Breast epithelium (tissue), 4 donors: ENCODE data around the gene MACROD2. TPM values are rescaled to one million over a fixed set of nuclear protein-coding genes. Genes with fewer than 3 reads are reported as not detected.

Experiments
- DNase-seq, 2 donors: peaks; one replicate each; pipeline ENCODE4 v3.0.0-alpha.2; 2019; ENCODE audit warnings: low spot score in 2 of 2
- H3K27ac ChIP-seq, 2 donors: fragments of 200-600 bp; sonication (generic) in 1 of 2; one replicate each; pipeline ENCODE4 v1.5.1; 2016 to 2019; ENCODE audit warnings: mild to moderate bottlenecking in 1 of 2
- H3K27me3 ChIP-seq, 2 donors: fragments of 200-600 bp; sonication (generic) in 1 of 2; one replicate each; pipeline versions ENCODE4 v1.5.1 to v1.6.0; 2017 to 2019; ENCODE audit warnings: control low read depth in 1 of 2, mild to moderate bottlenecking in 1 of 2
- H3K36me3 ChIP-seq: fragments of 200-600 bp; one replicate; pipeline ENCODE4 v1.5.1; 2019
- H3K4me1 ChIP-seq, 2 donors: fragments of 200-600 bp; sonication (generic); one replicate each; pipeline ENCODE4 v1.5.1; 2016 to 2019; ENCODE audit warnings: control low read depth in 1 of 2
- H3K4me3 ChIP-seq, 3 donors: fragments of 200-600 bp; sonication (generic); 1 replicate in 2 of 3; 2 replicates in 1 of 3; pipeline ENCODE4 v1.5.1; 2016 to 2019; ENCODE audit warnings: mild to moderate bottlenecking in 3 of 3, moderate library complexity in 2 of 3
- H3K9me3 ChIP-seq, 2 donors: fragments of 200-600 bp; sonication (generic) in 1 of 2; one replicate each; pipeline ENCODE4 v1.5.1; 2016 to 2019; ENCODE audit warnings: control low read depth in 1 of 2
- POLR2A ChIP-seq: fragments of 450-650 bp; IDR thresholded peaks from one replicate; pipeline ENCODE4 v1.6.1; 2016; ENCODE audit warnings: antibody characterized with exemption, mild to moderate bottlenecking, moderate library complexity
- POLR2AphosphoS5 ChIP-seq, 3 donors: sonication (generic); formaldehyde crosslinking; IDR thresholded peaks; one replicate each; pipeline ENCODE4 v1.6.1; 2017; ENCODE audit warnings: antibody characterized with exemption in 3 of 3
- intact Hi-C: fragments of 100-400 bp; cut with DNase I; formaldehyde crosslinking; loops from one replicate; pipeline ENCODE4 v1.15.1; 2023; ENCODE audit warnings: low total_unique reads
- total RNA-seq, 3 donors: library from RNA; depleted of rRNA; stranded (reverse); fragments of >200 nt; gene quantifications; one replicate each; pipeline ENCODE4 v1.1.0, GENCODE V29; 2016
- TF ChIP-seq, protein P1 (sequence below), 3 donors: fragments of 450-650 bp; IDR thresholded peaks; one replicate each; pipeline ENCODE4 v1.5.1; 2016 to 2017; ENCODE audit warnings: antibody characterized with exemption in 3 of 3, mild to moderate bottlenecking in 3 of 3, moderate library complexity in 3 of 3

MACROD2 gene
- total RNA-seq, 3 donors from 2014 or later, result 6.7 to 26.8 (median 8.8) TPM

DNA sequence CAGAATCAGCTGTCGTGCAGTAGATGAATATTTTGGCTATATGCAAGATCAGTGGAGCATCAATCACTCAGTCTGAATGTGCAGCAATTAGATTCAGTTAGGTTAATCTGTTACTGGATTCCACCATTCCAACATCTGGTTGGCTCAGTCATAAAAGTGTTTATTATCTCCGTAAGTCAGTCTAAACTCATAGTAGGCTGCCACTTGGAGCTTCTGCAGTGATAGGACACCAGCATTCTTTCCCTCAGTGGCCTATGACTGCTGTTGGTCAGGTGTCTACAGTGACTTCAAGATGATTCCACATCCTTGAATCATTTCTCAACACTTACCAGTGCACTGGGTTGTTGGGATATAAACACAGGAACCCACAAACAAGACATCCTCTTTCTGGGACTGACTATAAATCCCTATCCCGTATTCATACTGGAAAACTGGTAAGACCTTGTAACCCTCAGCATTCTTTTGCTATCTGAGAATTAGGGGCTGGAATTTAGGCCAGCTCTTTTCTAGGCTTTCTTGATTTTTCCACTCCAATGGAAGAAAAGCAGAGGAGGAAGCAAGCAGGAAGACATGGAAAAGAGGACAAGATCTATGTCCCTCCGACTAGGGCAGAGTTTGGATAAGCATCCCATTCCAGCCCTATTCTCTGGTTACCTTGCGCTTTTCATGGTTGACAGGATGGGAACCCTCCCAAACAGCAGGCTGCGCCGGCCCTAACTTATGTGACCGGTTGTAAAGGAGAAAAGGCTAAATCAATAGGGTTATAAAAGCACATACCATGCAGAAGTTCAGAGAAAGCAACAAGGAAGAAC, 1658.3 kb downstream of the MACROD2 start:
- Histone ChIP-seq H3K27ac (no peak overlapping the region), H3K9me3 (no peaks in the 10 kb centered on the region), H3K4me1 (no peaks in the 10 kb centered on the region), H3K4me3 (no peak overlapping the region), H3K36me3 (no peaks in the 10 kb centered on the region), H3K27me3 (no peaks in the 10 kb centered on the region)
- no peak for DNase-seq
- intact Hi-C loops, result no loop called here
- TF ChIP-seq, protein P1, sequence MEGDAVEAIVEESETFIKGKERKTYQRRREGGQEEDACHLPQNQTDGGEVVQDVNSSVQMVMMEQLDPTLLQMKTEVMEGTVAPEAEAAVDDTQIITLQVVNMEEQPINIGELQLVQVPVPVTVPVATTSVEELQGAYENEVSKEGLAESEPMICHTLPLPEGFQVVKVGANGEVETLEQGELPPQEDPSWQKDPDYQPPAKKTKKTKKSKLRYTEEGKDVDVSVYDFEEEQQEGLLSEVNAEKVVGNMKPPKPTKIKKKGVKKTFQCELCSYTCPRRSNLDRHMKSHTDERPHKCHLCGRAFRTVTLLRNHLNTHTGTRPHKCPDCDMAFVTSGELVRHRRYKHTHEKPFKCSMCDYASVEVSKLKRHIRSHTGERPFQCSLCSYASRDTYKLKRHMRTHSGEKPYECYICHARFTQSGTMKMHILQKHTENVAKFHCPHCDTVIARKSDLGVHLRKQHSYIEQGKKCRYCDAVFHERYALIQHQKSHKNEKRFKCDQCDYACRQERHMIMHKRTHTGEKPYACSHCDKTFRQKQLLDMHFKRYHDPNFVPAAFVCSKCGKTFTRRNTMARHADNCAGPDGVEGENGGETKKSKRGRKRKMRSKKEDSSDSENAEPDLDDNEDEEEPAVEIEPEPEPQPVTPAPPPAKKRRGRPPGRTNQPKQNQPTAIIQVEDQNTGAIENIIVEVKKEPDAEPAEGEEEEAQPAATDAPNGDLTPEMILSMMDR (IDR thresholded peaks at IDR 0.05), result no peak
- TF ChIP-seq POLR2A (no peak), POLR2AphosphoS5 (IDR thresholded peaks at IDR 0.05) (no peak)

DNA sequence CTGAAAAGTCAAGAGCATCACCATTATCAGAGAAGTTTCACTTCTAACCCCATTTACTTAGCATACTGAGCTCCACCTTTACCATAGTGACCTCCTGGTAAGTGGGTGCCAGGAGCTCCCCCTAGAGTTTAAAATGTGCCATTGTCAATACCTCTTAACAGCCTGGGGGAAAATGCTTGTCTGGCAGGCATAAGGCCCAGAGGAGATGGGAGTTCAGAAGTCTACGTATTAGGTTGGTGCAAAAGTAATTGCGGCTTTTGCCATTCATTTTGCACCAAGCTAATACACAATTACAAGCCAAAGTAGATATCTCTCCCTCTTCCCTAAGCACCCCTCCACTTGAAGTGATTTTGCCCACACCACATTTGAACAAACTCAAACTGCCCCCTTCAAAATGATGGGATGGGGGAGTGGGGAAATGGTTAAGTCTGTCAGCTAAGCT, 1658.9 kb downstream of the MACROD2 start:
- TF ChIP-seq, protein P1 (IDR thresholded peaks at IDR 0.05), result no peak
- no peak for TF ChIP-seq POLR2A
- TF ChIP-seq POLR2AphosphoS5 (IDR thresholded peaks at IDR 0.05), result no peak
- Histone ChIP-seq H3K4me1 (no peaks in the 10 kb centered on the region), H3K4me3 (no peak overlapping the region), H3K27ac (no peak overlapping the region), H3K9me3 (no peaks in the 10 kb centered on the region), H3K27me3 (no peaks in the 10 kb centered on the region), H3K36me3 (no peaks in the 10 kb centered on the region)
- no peak for DNase-seq
- intact Hi-C loops, result no loop called here

DNA sequence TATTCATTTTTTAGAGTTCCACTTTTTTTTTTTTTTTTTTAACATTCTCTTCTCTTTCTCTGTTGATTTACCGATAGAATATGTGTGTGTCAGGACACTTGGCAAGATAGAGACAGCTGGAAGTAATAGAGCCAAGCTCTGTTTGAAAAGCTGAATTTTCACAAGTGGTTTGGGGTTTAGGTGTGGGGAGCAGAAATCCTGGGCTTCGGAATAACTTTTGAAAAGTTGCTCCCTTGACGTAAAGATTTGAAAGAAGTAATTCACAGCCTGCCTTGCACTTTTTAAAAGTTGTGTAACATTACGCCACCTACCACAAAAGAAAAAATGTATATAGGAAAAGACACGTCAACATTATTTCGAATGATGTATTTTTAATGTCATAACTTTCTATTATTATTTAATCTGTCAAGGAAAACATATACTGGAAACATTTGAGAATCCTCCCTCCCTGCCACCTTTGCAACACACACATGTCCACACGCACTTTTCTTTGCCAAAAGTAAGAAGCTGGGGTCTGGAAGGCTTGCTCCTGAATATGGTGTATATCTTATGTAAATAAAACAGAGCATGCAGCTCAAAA, 1660.1 kb downstream of the MACROD2 start:
- intact Hi-C loops, result no loop called here
- DNase-seq, result no peak
- Histone ChIP-seq H3K27me3 (no peaks in the 10 kb centered on the region), H3K36me3 (no peaks in the 10 kb centered on the region), H3K4me1 (no peaks in the 10 kb centered on the region), H3K4me3 (no peak overlapping the region), H3K9me3 (no peaks in the 10 kb centered on the region), H3K27ac (no peak overlapping the region)
- TF ChIP-seq, protein P1 (IDR thresholded peaks at IDR 0.05), result no peak
- TF ChIP-seq POLR2AphosphoS5 (IDR thresholded peaks at IDR 0.05), result no peak
- no peak for TF ChIP-seq POLR2A

DNA sequence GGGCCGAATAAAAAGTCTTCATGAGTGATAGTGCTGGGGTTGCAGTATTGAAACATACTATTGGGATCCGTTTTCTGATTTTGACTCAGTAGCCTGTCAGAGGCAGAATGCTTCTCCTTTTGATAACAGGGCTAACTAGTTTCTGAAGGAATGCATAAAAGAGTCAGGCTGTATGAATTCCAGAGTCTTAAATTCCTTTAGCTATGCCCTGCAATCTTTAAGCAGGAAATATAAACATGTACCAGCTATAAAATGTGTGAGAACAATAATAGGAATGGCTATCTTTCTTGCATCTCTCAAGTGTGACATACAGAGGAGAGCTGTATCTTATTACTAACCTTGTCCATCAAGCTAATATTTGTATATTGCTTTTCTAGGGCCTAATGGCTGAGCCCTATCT, 1660.8 kb downstream of the MACROD2 start:
- no peaks in the 10 kb centered on the region for H3K9me3 ChIP-seq
- no peaks in the 10 kb centered on the region for H3K36me3 ChIP-seq
- no peaks in the 10 kb centered on the region for H3K27me3 ChIP-seq
- no peaks in the 10 kb centered on the region for H3K4me1 ChIP-seq
- no peak overlapping the region for H3K4me3 ChIP-seq
- intact Hi-C loops, result no loop called here
- H3K27ac ChIP-seq, result no peak overlapping the region
- no peak for TF ChIP-seq POLR2AphosphoS5 (IDR thresholded peaks at IDR 0.05)
- TF ChIP-seq POLR2A, result no peak
- TF ChIP-seq, protein P1 (IDR thresholded peaks at IDR 0.05), result no peak
- no peak for DNase-seq

DNA sequence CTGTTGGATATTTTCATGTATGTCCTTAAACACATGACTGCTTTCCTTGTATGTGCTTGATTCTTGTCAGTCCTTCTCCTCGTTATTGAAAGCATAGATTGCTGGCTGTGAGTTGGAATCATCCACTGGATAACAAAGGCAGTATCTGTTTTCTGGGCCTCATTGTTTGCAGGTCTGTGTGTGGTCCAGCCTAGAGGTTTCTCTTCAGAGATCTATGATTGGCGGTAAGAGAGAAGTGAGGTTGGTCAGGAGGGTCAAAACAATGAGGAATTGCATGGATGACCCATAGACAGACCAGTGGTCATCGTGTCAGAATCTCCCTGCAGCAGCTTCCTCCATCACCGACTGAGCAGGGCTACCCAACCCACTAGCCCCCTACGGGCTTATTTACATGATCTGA, 1663.0 kb downstream of the MACROD2 start:
- H3K36me3 ChIP-seq, result no peaks in the 10 kb centered on the region
- H3K27ac ChIP-seq, result no peak overlapping the region
- no peaks in the 10 kb centered on the region for H3K4me1 ChIP-seq
- DNase-seq, result no peak
- H3K4me3 ChIP-seq, result no peak overlapping the region
- TF ChIP-seq, protein P1 (IDR thresholded peaks at IDR 0.05), result no peak
- TF ChIP-seq POLR2AphosphoS5 (IDR thresholded peaks at IDR 0.05), result no peak
- intact Hi-C loops, result loop anchor here (2.0 kb wide), 1 partner anchor 49 kb away; no protein-coding TSS in a partner anchor
- no peaks in the 10 kb centered on the region for H3K9me3 ChIP-seq
- no peaks in the 10 kb centered on the region for H3K27me3 ChIP-seq
